K562 (cell line): ENCODE measurements around the gene ANTXRL. TPM values are rescaled to one million over a fixed set of nuclear protein-coding genes. Genes with fewer than 3 reads are reported as not detected.

Experiments used
- ARID1B ChIP-seq: fragments of 450-650 bp; IDR thresholded peaks from 2 replicates; pipeline ENCODE4 v1.6.1; 2016; ENCODE audit warnings: antibody characterized with exemption, mild to moderate bottlenecking, inconsistent platforms
- ATF6 ChIP-seq: sonication (generic); formaldehyde crosslinking; IDR thresholded peaks from 2 replicates; pipeline ENCODE4 v1.4.0; 2020; ENCODE audit warnings: mild to moderate bottlenecking, missing genetic modification reagents
- BACH1 ChIP-seq: fragments of 200-800 bp; sonication (Bioruptor generic); IDR thresholded peaks from 2 replicates; pipeline ENCODE4 v1.6.1; 2016; ENCODE audit warnings: missing genetic modification characterization, missing compliant biosample characterization
- BMI1 ChIP-seq: fragments of 150-350 bp; IDR thresholded peaks from 2 replicates; pipeline ENCODE4 v1.6.1; 2014; ENCODE audit warnings: low read length
- DIDO1 ChIP-seq: fragments of 450-650 bp; IDR thresholded peaks from 2 replicates; pipeline ENCODE4 v1.6.1; 2016; ENCODE audit warnings: low read depth, missing biosample characterization, missing genetic modification characterization
- E2F3 ChIP-seq: fragments of 250-450 bp; sonication (Bioruptor Pico); IDR thresholded peaks from 2 replicates; pipeline ENCODE4 v1.4.0; 2020; ENCODE audit warnings: mild to moderate bottlenecking
- KLF16 ChIP-seq: IDR thresholded peaks from 2 replicates; pipeline ENCODE4 v1.6.1; 2016; ENCODE audit warnings: antibody characterized with exemption
- MYC ChIP-seq, 2 experiments: fragments of 250-450 bp in 1 of 2; sonication (Bioruptor Pico) in 1 of 2; IDR thresholded peaks; 2 replicates each; pipeline versions ENCODE4 v1.5.1 to v1.6.1; 2012 to 2021; ENCODE audit warnings: low read depth in 2 of 2, borderline replicate concordance in 1 of 2, improper control_type of control experiment in 1 of 2, low read length in 1 of 2, mild to moderate bottlenecking in 1 of 2, moderate library complexity in 1 of 2
- NCOR1 ChIP-seq: fragments of 450-650 bp; IDR thresholded peaks from 2 replicates; pipeline ENCODE4 v1.6.1; 2016; ENCODE audit warnings: mild to moderate bottlenecking, moderate library complexity
- NFRKB ChIP-seq: fragments of 450-650 bp; IDR thresholded peaks from 2 replicates; pipeline ENCODE4 v1.6.1; 2016; ENCODE audit warnings: low read depth
- NR2F6 ChIP-seq: fragments of 450-650 bp; formaldehyde crosslinking; IDR thresholded peaks from 2 replicates; pipeline ENCODE4 v1.4.0; 2020; ENCODE audit warnings: mild to moderate bottlenecking
- NRF1 ChIP-seq, 2 experiments: fragments of 450-650 bp; IDR thresholded peaks in 1 of 2; conservative IDR thresholded peaks in 1 of 2; 2 replicates each; pipeline ENCODE4 v1.6.1; 2014; ENCODE audit warnings: mild to moderate bottlenecking in 2 of 2
- POLR2AphosphoS5 ChIP-seq: IDR thresholded peaks from 2 replicates; pipeline ENCODE4 v1.6.1; 2011; ENCODE audit warnings: mild to moderate bottlenecking, low read depth, low read length, moderate library complexity; ENCODE audit not compliant: control insufficient read depth, insufficient read depth
- RHOXF2B ChIP-seq: fragments of 250-450 bp; sonication (Bioruptor Pico); conservative IDR thresholded peaks from 2 replicates; pipeline ENCODE4 v1.5.1; 2021
- SAFB2 ChIP-seq: fragments of 200-400 bp; formaldehyde crosslinking; IDR thresholded peaks from 2 replicates; pipeline ENCODE4 v1.6.1; 2018; ENCODE audit warnings: borderline replicate concordance, low read length, low read depth, moderate library complexity; ENCODE audit not compliant: severe bottlenecking
- TBL1XR1 ChIP-seq, 2 experiments: IDR thresholded peaks; 2 replicates each; pipeline ENCODE4 v1.6.1; 2012; ENCODE audit warnings: improper control_type of control experiment in 2 of 2, low read length in 2 of 2, mild to moderate bottlenecking in 1 of 2
- WHSC1 ChIP-seq: IDR thresholded peaks from one replicate; pipeline ENCODE4 v1.6.1; 2012; ENCODE audit warnings: low read length, control low read depth, inconsistent platforms
- YY1 ChIP-seq, 3 experiments: IDR thresholded peaks; 2 replicates each; pipeline ENCODE4 v1.6.1; 2011; ENCODE audit warnings: low read length in 2 of 3, mild to moderate bottlenecking in 2 of 3, moderate library complexity in 2 of 3, borderline replicate concordance in 1 of 3, control low read depth in 1 of 3, low read depth in 1 of 3; ENCODE audit not compliant: insufficient read depth in 3 of 3, insufficient replicate concordance in 2 of 3, control insufficient read depth in 1 of 3, insufficient read length in 1 of 3; ENCODE audit errors: extremely low read depth in 1 of 3
- ZBED1 ChIP-seq: IDR thresholded peaks from 2 replicates; pipeline ENCODE4 v1.6.1; 2014
- ZNF584 ChIP-seq: fragments of 200-800 bp; sonication (Bioruptor generic); IDR thresholded peaks from 2 replicates; pipeline ENCODE4 v1.6.1; 2016; ENCODE audit warnings: low read depth, mild to moderate bottlenecking, missing genetic modification characterization, missing compliant biosample characterization
- ZNF778 ChIP-seq: fragments of 450-650 bp; formaldehyde crosslinking; IDR thresholded peaks from 2 replicates; pipeline ENCODE4 v1.4.0; 2020; ENCODE audit warnings: mild to moderate bottlenecking, moderate library complexity
- polyA plus RNA-seq, 8 experiments: library from polyadenylated mRNA; depleted of rRNA in 4 of 8; stranded (reverse) in 5 of 8; unstranded in 3 of 8; fragments of >200 nt; fragmentation: Nextera tagmentation in 2 of 8; fragmentation: Illumina TruSeq in 1 of 8; extraction: Ambion mirVana in 2 of 8; extraction: Trizol in 1 of 8; gene quantifications; 2 replicates each; pipeline versions ENCODE4 v1.2.1 to v1.2.3, GENCODE V29; 2011 to 2014; ENCODE audit warnings: inconsistent platforms in 1 of 8, missing spikeins in 1 of 8
- total RNA-seq, 7 experiments: library from RNA; depleted of rRNA in 6 of 7; stranded (reverse); fragments of >200 nt in 6 of 7; fragmentation: Illumina TruSeq in 2 of 7; extraction: Trizol in 2 of 7; gene quantifications; 2 replicates each; pipeline versions ENCODE4 v1.2.1 to v1.2.3, GENCODE V29; 2011 to 2021; ENCODE audit warnings: low replicate concordance in 1 of 7
- TF ChIP-seq, protein P1 (sequence below): fragments of 450-650 bp; conservative IDR thresholded peaks from 2 replicates; pipeline ENCODE4 v1.6.1; 2016; ENCODE audit warnings: missing genetic modification characterization, low read depth, mild to moderate bottlenecking, missing compliant biosample characterization, moderate library complexity
- TF ChIP-seq, protein P2 (sequence below): fragments of 450-650 bp; IDR thresholded peaks from 2 replicates; pipeline ENCODE4 v1.6.1; 2016; ENCODE audit warnings: missing biosample characterization, missing genetic modification characterization
- TF ChIP-seq, protein P3 (sequence below): fragments of 250-450 bp; sonication (Bioruptor Pico); IDR thresholded peaks from 2 replicates; pipeline ENCODE4 v1.8.0; 2022; ENCODE audit warnings: moderate library complexity, mild to moderate bottlenecking, inconsistent platforms

Gene ANTXRL
- total and polyA plus RNA-seq, 9 of the 15 experiments (the other 6 are each of a cell fraction or from before 2014, with no cell fraction given): not detected

- TF ChIP-seq NRF1 (conservative IDR thresholded peaks at IDR 0.05 in 1 of 2, IDR thresholded peaks at IDR 0.05 in 1 of 2) (peak; percentile 41 to 64), NR2F6 (CRISPR knock-in tag) (no peak), KLF16 (peak; percentile 68), ATF6 (CRISPR knock-in tag) (no peak), TBL1XR1 (IDR thresholded peaks at IDR 0.05; ENCODE audit: low read length in 2 of 2) (no peak), BMI1 (no peak), ZBED1 (no peak), NFRKB (no peak), POLR2AphosphoS5 (peak; percentile 66), SAFB2 (no peak), WHSC1 (no peak), YY1 (IDR thresholded peaks at IDR 0.05; ENCODE audit: borderline replicate concordance in 1 of 3, control insufficient read depth in 1 of 3, extremely low read depth in 1 of 3, insufficient read depth in 3 of 3, insufficient read length in 1 of 3, insufficient replicate concordance in 2 of 3, low read depth in 1 of 3, low read length in 2 of 3) (no peak), ARID1B (peak; percentile 77), ZNF778 (CRISPR knock-in tag) (no peak), NCOR1 (peak; percentile 71), E2F3 (CRISPR knock-in tag) (no peak), BACH1 (tag) (no peak), RHOXF2B (CRISPR knock-in tag) (no peak), MYC (IDR thresholded peaks at IDR 0.05; ENCODE audit: low read depth, low read length) (no peak), MYC (CRISPR knock-in tag; IDR thresholded peaks at IDR 0.05; ENCODE audit: borderline replicate concordance, low read depth) (no peak), ZNF584 (CRISPR knock-in tag) (no peak), DIDO1 (tag) (no peak)
- TF ChIP-seq, protein P1, sequence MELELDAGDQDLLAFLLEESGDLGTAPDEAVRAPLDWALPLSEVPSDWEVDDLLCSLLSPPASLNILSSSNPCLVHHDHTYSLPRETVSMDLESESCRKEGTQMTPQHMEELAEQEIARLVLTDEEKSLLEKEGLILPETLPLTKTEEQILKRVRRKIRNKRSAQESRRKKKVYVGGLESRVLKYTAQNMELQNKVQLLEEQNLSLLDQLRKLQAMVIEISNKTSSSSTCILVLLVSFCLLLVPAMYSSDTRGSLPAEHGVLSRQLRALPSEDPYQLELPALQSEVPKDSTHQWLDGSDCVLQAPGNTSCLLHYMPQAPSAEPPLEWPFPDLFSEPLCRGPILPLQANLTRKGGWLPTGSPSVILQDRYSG (tag): no peak
- TF ChIP-seq, protein P2, sequence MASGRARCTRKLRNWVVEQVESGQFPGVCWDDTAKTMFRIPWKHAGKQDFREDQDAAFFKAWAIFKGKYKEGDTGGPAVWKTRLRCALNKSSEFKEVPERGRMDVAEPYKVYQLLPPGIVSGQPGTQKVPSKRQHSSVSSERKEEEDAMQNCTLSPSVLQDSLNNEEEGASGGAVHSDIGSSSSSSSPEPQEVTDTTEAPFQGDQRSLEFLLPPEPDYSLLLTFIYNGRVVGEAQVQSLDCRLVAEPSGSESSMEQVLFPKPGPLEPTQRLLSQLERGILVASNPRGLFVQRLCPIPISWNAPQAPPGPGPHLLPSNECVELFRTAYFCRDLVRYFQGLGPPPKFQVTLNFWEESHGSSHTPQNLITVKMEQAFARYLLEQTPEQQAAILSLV (tag): no peak
- TF ChIP-seq, protein P3, sequence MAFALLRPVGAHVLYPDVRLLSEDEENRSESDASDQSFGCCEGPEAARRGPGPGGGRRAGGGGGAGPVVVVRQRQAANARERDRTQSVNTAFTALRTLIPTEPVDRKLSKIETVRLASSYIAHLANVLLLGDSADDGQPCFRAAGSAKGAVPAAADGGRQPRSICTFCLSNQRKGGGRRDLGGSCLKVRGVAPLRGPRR (CRISPR knock-in tag): no peak
Observed at GRCh38 chr10:46247808-46248569, 38.8 kb upstream of the ANTXRL start (continued).
